Mesenchymal stem cell (in vitro differentiated cells and primary cell): ENCODE measurements around the gene RASGRP2.

Experiments used
- DNase-seq: peaks from one replicate; pipeline ENCODE4 v3.0.0-alpha.2; 2013
- H2AFZ ChIP-seq: one replicate; pipeline ENCODE4 v1.6.1; 2013; ENCODE audit warnings: low read depth, mild to moderate bottlenecking, control low read depth, inconsistent platforms, low read length, moderate library complexity
- H2AK5ac ChIP-seq: 2 replicates; pipeline ENCODE4 v1.6.1; 2013; ENCODE audit warnings: low read length, moderate library complexity, mild to moderate bottlenecking, inconsistent platforms; ENCODE audit not compliant: severe bottlenecking
- H2BK120ac ChIP-seq: one replicate; pipeline ENCODE4 v1.6.1; 2013; ENCODE audit warnings: low read depth, mild to moderate bottlenecking, inconsistent platforms, low read length, moderate library complexity
- H2BK12ac ChIP-seq, 2 experiments: one replicate each; pipeline ENCODE4 v1.6.1; 2013; ENCODE audit warnings: inconsistent platforms in 2 of 2, low read length in 2 of 2, mild to moderate bottlenecking in 2 of 2, moderate library complexity in 2 of 2, control low read depth in 1 of 2
- H2BK15ac ChIP-seq: one replicate; pipeline ENCODE4 v1.6.1; 2013; ENCODE audit warnings: mild to moderate bottlenecking, low read depth, inconsistent platforms; ENCODE audit not compliant: poor library complexity, severe bottlenecking
- H2BK5ac ChIP-seq: 2 replicates; pipeline ENCODE4 v1.6.1; 2013; ENCODE audit warnings: low read depth, mild to moderate bottlenecking, low read length, control low read depth, inconsistent platforms; ENCODE audit not compliant: poor library complexity, severe bottlenecking
- H3K14ac ChIP-seq, 2 experiments: one replicate each; pipeline ENCODE4 v1.6.1; 2013; ENCODE audit warnings: inconsistent platforms in 2 of 2, low read length in 2 of 2, control low read depth in 1 of 2, mild to moderate bottlenecking in 1 of 2, moderate library complexity in 1 of 2
- H3K18ac ChIP-seq, 2 experiments: one replicate each; pipeline ENCODE4 v1.6.1; 2013; ENCODE audit warnings: inconsistent platforms in 2 of 2, low read length in 2 of 2, control low read depth in 1 of 2, low read depth in 1 of 2, mild to moderate bottlenecking in 1 of 2
- H3K23ac ChIP-seq, 2 experiments: one replicate each; pipeline ENCODE4 v1.6.1; 2013; ENCODE audit warnings: inconsistent platforms in 2 of 2, low read length in 2 of 2, mild to moderate bottlenecking in 2 of 2, moderate library complexity in 2 of 2, control low read depth in 1 of 2
- H3K27ac ChIP-seq: 2 replicates; pipeline ENCODE4 v1.5.1; 2013; ENCODE audit warnings: mild to moderate bottlenecking, moderate library complexity, low read length, control low read depth, inconsistent platforms; ENCODE audit not compliant: poor library complexity, severe bottlenecking
- H3K27me3 ChIP-seq, 2 experiments: 2 replicates each; pipeline versions ENCODE4 v1.6.1 to v1.7.0; 2013; ENCODE audit warnings: low read length in 2 of 2, mild to moderate bottlenecking in 2 of 2, moderate library complexity in 2 of 2, control low read depth in 1 of 2, inconsistent platforms in 1 of 2; ENCODE audit not compliant: control insufficient read depth in 1 of 2, insufficient read depth in 1 of 2
- H3K36me3 ChIP-seq, 2 experiments: 2 replicates each; pipeline versions ENCODE4 v1.6.1 to v1.7.0; 2013; ENCODE audit warnings: low read length in 2 of 2, control low read depth in 1 of 2, inconsistent platforms in 1 of 2, low read depth in 1 of 2, mild to moderate bottlenecking in 1 of 2; ENCODE audit not compliant: insufficient read depth in 2 of 2, control insufficient read depth in 1 of 2
- H3K4ac ChIP-seq, 2 experiments: one replicate each; pipeline ENCODE4 v1.6.1; 2013; ENCODE audit warnings: inconsistent platforms in 2 of 2, low read length in 2 of 2, mild to moderate bottlenecking in 2 of 2, moderate library complexity in 2 of 2, control low read depth in 1 of 2, low read depth in 1 of 2
- H3K4me1 ChIP-seq: 2 replicates; pipeline ENCODE4 v1.6.1; 2013; ENCODE audit warnings: low read depth, low read length, control low read depth; ENCODE audit not compliant: control insufficient read depth, insufficient read depth
- H3K4me2 ChIP-seq: 2 replicates; pipeline ENCODE4 v1.6.1; 2013; ENCODE audit warnings: low read length, mild to moderate bottlenecking, inconsistent platforms; ENCODE audit not compliant: poor library complexity, severe bottlenecking
- H3K4me3 ChIP-seq, 2 experiments: 2 replicates each; pipeline versions ENCODE4 v1.5.1 to v1.7.0; 2013; ENCODE audit warnings: low read length in 2 of 2, mild to moderate bottlenecking in 2 of 2, control low read depth in 1 of 2, low read depth in 1 of 2; ENCODE audit not compliant: insufficient read depth in 1 of 2
- H3K79me1 ChIP-seq: replicated peaks from 2 replicates; pipeline ENCODE4 v1.6.1; 2013; ENCODE audit warnings: mild to moderate bottlenecking, control low read depth, low read length, inconsistent platforms; ENCODE audit not compliant: poor library complexity, severe bottlenecking
- H3K9ac ChIP-seq: 2 replicates; pipeline ENCODE4 v1.7.0; 2013; ENCODE audit warnings: mild to moderate bottlenecking, low read length, moderate library complexity
- H3K9me3 ChIP-seq: 2 replicates; pipeline ENCODE4 v1.7.0; 2013; ENCODE audit warnings: mild to moderate bottlenecking, low read length; ENCODE audit not compliant: control insufficient read depth
- H4K8ac ChIP-seq: one replicate; pipeline ENCODE4 v1.6.1; 2013; ENCODE audit warnings: inconsistent platforms, mild to moderate bottlenecking, low read length, moderate library complexity
- H4K91ac ChIP-seq: one replicate; pipeline ENCODE4 v1.6.1; 2013; ENCODE audit warnings: mild to moderate bottlenecking, low read length, inconsistent platforms
- WGBS: methylation state at CpG from one replicate; pipeline ENCODE4 v1.1.7; 2013; ENCODE audit warnings: mixed read lengths; 5-methylcytosine and 5-hydroxymethylcytosine counted together

RASGRP2 gene

GRCh38 chr11:64778473-64779298 lies 34.7 kb upstream of the RASGRP2 start, which contains the start of gene SF1:
Gene SF1 (minus strand): TSS chr11:64778542. CDS start chr11:64778392, 150 bp downstream.
- under 1% methylated on average over 57 of the region's 80 CpGs for WGBS
- Histone ChIP-seq H4K91ac (peak within 1 kb of the TSS; percentile 94), H3K79me1 (peaks cover 1% of the 10 kb centered on the region), H2BK15ac (peak within 1 kb of the TSS; percentile 52), H3K4me3 (peak within 1 kb of the TSS; percentile 95), H3K9ac (peak within 1 kb of the TSS; percentile 94), H2AK5ac (no peak within 1 kb of the TSS), H4K8ac (peak within 1 kb of the TSS; percentile 92), H3K14ac (peak within 1 kb of the TSS; percentile 95 to 96), H2AFZ (peak within 1 kb of the TSS; percentile 39), H3K27ac (peak within 1 kb of the TSS; percentile 84), H3K4ac (peak within 1 kb of the TSS; percentile 86 to 97), H3K36me3 (peaks cover 14 to 41% of the 10 kb centered on the region in 2 experiments), H2BK120ac (peak within 1 kb of the TSS; percentile 88), H3K9me3 (no peaks in the 10 kb centered on the region), H3K4me1 (peaks cover 6% of the 10 kb centered on the region), H3K23ac (peak within 1 kb of the TSS in 1 of 2 experiments; percentile 98), H2BK5ac (peak within 1 kb of the TSS; percentile 99), H3K18ac (peak within 1 kb of the TSS; percentile 92 to 93), H3K4me2 (peak within 1 kb of the TSS; percentile 89), H3K27me3 (no peaks in the 10 kb centered on the region), H2BK12ac (peak within 1 kb of the TSS in 1 of 2 experiments; percentile 31)
- peak; percentile 100 for DNase-seq

- H3K4me1 ChIP-seq = peaks cover 6% of the 10 kb centered on the region
- peak overlapping the region; percentile 95 for H3K14ac ChIP-seq
- H3K9ac ChIP-seq = peak overlapping the region; percentile 94
- peaks cover 17 to 46% of the 10 kb centered on the region in 2 experiments for H3K36me3 ChIP-seq
- H3K4ac ChIP-seq = peak overlapping the region; percentile 86 to 97
- peak overlapping the region; percentile 84 for H3K27ac ChIP-seq
- peak overlapping the region in 1 of 2 experiments; percentile 31 for H2BK12ac ChIP-seq
- peak overlapping the region; percentile 70 to 95 for H3K4me3 ChIP-seq
- no peak overlapping the region for H2AK5ac ChIP-seq
- no peak for DNase-seq
- 0% methylated on average over 23 of the region's 28 CpGs for WGBS
- H4K91ac ChIP-seq = peak overlapping the region; percentile 94
- H2BK5ac ChIP-seq = peak overlapping the region; percentile 99
- H3K79me1 ChIP-seq = peaks cover 3% of the 10 kb centered on the region
- peak overlapping the region; percentile 92 to 93 for H3K18ac ChIP-seq
- no peaks in the 10 kb centered on the region for H3K27me3 ChIP-seq
- H3K4me2 ChIP-seq = peak overlapping the region; percentile 9
- H2AFZ ChIP-seq = peak overlapping the region; percentile 39
- H4K8ac ChIP-seq = peak overlapping the region; percentile 75
- peak overlapping the region; percentile 52 for H2BK15ac ChIP-seq
- H3K23ac ChIP-seq = peak overlapping the region in 1 of 2 experiments; percentile 93
- no peaks in the 10 kb centered on the region for H3K9me3 ChIP-seq
- H2BK120ac ChIP-seq = peak overlapping the region; percentile 88
Measured at GRCh38 chr11:64778223-64778472, 34.2 kb upstream of the RASGRP2 start.

GRCh38 chr11:64777449-64778222 lies 33.7 kb upstream of the RASGRP2 start:
- Histone ChIP-seq H2BK12ac (no peak overlapping the region), H3K36me3 (peaks cover 20 to 51% of the 10 kb centered on the region in 2 experiments), H2BK120ac (peak overlapping the region; percentile 88), H3K18ac (peak overlapping the region; percentile 91 to 92), H3K27ac (peak overlapping the region; percentile 26), H2AFZ (no peak overlapping the region), H3K4me2 (peak overlapping the region; percentile 89), H3K9me3 (no peaks in the 10 kb centered on the region), H3K4ac (peak overlapping the region; percentile 86 to 97), H3K4me3 (peak overlapping the region; percentile 95), H2BK5ac (peak overlapping the region; percentile 99), H3K23ac (peak overlapping the region in 1 of 2 experiments; percentile 98), H4K8ac (peak overlapping the region; percentile 92), H3K27me3 (no peaks in the 10 kb centered on the region), H3K4me1 (peaks cover 7% of the 10 kb centered on the region), H4K91ac (peak overlapping the region; percentile 94), H3K14ac (peak overlapping the region; percentile 95 to 96), H3K79me1 (peaks cover 3% of the 10 kb centered on the region), H3K9ac (peak overlapping the region; percentile 94), H2BK15ac (peak overlapping the region; percentile 52), H2AK5ac (no peak overlapping the region)
- DNase-seq = peak; percentile 84
- WGBS = under 1% methylated on average over 37 of the region's 98 CpGs

- DNase-seq = no peak
- H2AK5ac ChIP-seq = no peak overlapping the region
- no peak overlapping the region for H2AFZ ChIP-seq
- H2BK15ac ChIP-seq = no peak overlapping the region
- no peaks in the 10 kb centered on the region for H3K9me3 ChIP-seq
- peak overlapping the region; percentile 92 for H3K9ac ChIP-seq
- no peak overlapping the region for H3K27ac ChIP-seq
- H3K27me3 ChIP-seq = no peaks in the 10 kb centered on the region
- H2BK120ac ChIP-seq = peak overlapping the region; percentile 11
- H3K4me2 ChIP-seq = peak overlapping the region; percentile 89
- H3K23ac ChIP-seq = no peak overlapping the region
- no peak overlapping the region for H4K8ac ChIP-seq
- H3K4me3 ChIP-seq = peak overlapping the region; percentile 35 to 95
- no peak overlapping the region for H3K18ac ChIP-seq
- H3K4me1 ChIP-seq = peaks cover 8% of the 10 kb centered on the region
- H3K36me3 ChIP-seq = peaks cover 21 to 54% of the 10 kb centered on the region in 2 experiments
- H3K14ac ChIP-seq = no peak overlapping the region
- no peak overlapping the region for H4K91ac ChIP-seq
- no peak overlapping the region for H2BK5ac ChIP-seq
- H3K79me1 ChIP-seq = peaks cover 3% of the 10 kb centered on the region
- H2BK12ac ChIP-seq = no peak overlapping the region
- 32% methylated on average over 2 of the region's 3 CpGs for WGBS
- no peak overlapping the region for H3K4ac ChIP-seq
Measured at GRCh38 chr11:64776875-64777274, 32.9 kb upstream of the RASGRP2 start.
